ENCODE data around the gene SYNC. TPM values are rescaled to one million over a fixed set of nuclear protein-coding genes. Genes with fewer than 3 reads are reported as not detected.

The SYNC gene
- total and polyA plus RNA-seq, 9 of the 15 experiments (the other 6 are each of a cell fraction or from before 2014, with no cell fraction given), result 0.49 to 1.1 (median 0.87) TPM

- TF ChIP-seq NR2C1 (IDR thresholded peaks at IDR 0.05) (no peak; the same call in 1 of the 2 replicates), NR2C1 (tag; IDR thresholded peaks at IDR 0.05) (no peak), RBM14 (IDR thresholded peaks at IDR 0.05; ENCODE audit: borderline replicate concordance, insufficient read depth, low read depth, low read length) (no peak), OTX1 (CRISPR knock-in tag; IDR thresholded peaks at IDR 0.05) (0 out of 2 replicates have a peak, but pooled peaks have one; percentile 9), ZNF140 (CRISPR knock-in tag; IDR thresholded peaks at IDR 0.05) (no peak), SMARCA4 (IDR thresholded peaks at IDR 0.05) (peak; percentile 97), ZNF324 (CRISPR knock-in tag; IDR thresholded peaks at IDR 0.05) (no peak), ZNF766 (CRISPR knock-in tag; conservative IDR thresholded peaks at IDR 0.05) (peak; percentile 88), POU5F1 (IDR thresholded peaks at IDR 0.05; ENCODE audit: borderline replicate concordance, low read depth, low read length, partially characterized antibody) (no peak), ZBTB8A (IDR thresholded peaks at IDR 0.05; ENCODE audit: partially characterized antibody) (no peak), BCOR (IDR thresholded peaks at IDR 0.05) (no peak), NELFE (IDR thresholded peaks at IDR 0.05; ENCODE audit: insufficient read depth, insufficient read length) (no peak), BRCA1 (IDR thresholded peaks at IDR 0.05) (no peak), BRCA1 (CRISPR knock-in tag; IDR thresholded peaks at IDR 0.05) (peak; percentile 95; the same call in 1 of the 2 replicates), GATAD2A (IDR thresholded peaks at IDR 0.05) (peak; percentile 93), ZNF23 (CRISPR knock-in tag; IDR thresholded peaks at IDR 0.05) (no peak), ZNF449 (CRISPR knock-in tag; IDR thresholded peaks at IDR 0.05) (0 out of 2 replicates have a peak, but pooled peaks have one; percentile 5), PKNOX1 (IDR thresholded peaks at IDR 0.05) (peak; percentile 84), MYC (IDR thresholded peaks at IDR 0.05; ENCODE audit: low read depth, low read length) (peak; percentile 73), MYC (CRISPR knock-in tag; IDR thresholded peaks at IDR 0.05; ENCODE audit: borderline replicate concordance, low read depth) (no peak), CREB3 (tag; conservative IDR thresholded peaks at IDR 0.05; ENCODE audit: low read depth) (no peak; the same call in 1 of the 2 replicates), THAP7 (CRISPR knock-in tag; IDR thresholded peaks at IDR 0.05) (no peak), ATF1 (CRISPR knock-in tag; IDR thresholded peaks at IDR 0.05) (no peak), ATF1 (tag; IDR thresholded peaks at IDR 0.05) (peak; percentile 67), ZNF232 (CRISPR knock-in tag; IDR thresholded peaks at IDR 0.05) (no peak)
These were observed 22.4 kb upstream of the SYNC start (continued) for GRCh38 chr1:32724678-32725614.

All from K562 (cell line).